Spleen (tissue), 11 donors: Measurements from ENCODE around the gene CIPC. TPM values are rescaled to one million over a fixed set of nuclear protein-coding genes. Genes with fewer than 3 reads are reported as not detected.

Source experiments
- DNase-seq: peaks from one replicate; pipeline ENCODE4 v3.0.0-alpha.2; 2020
- H3K27ac ChIP-seq, 8 donors: fragments of 200-600 bp; sonication (generic) in 7 of 8; 1 replicate in 4 of 8; 2 replicates in 4 of 8; pipeline versions ENCODE4 v1.5.0 to v1.8.0; 2016 to 2021; ENCODE audit warnings: inconsistent platforms in 4 of 8, mild to moderate bottlenecking in 4 of 8, moderate library complexity in 1 of 8
- H3K27me3 ChIP-seq, 7 donors: fragments of 200-600 bp; sonication (generic) in 6 of 7; replicated peaks in 1 of 7; 1 replicate in 4 of 7; 2 replicates in 3 of 7; pipeline versions ENCODE4 v1.5.0 to v1.8.0; 2016 to 2021; ENCODE audit warnings: inconsistent platforms in 3 of 7, mild to moderate bottlenecking in 1 of 7
- H3K36me3 ChIP-seq, 6 donors: fragments of 200-600 bp; sonication (generic) in 5 of 6; 1 replicate in 4 of 6; 2 replicates in 2 of 6; pipeline versions ENCODE4 v1.5.0 to v1.8.0; 2016 to 2021; ENCODE audit warnings: inconsistent platforms in 2 of 6
- H3K4me1 ChIP-seq, 6 donors: fragments of 200-600 bp; sonication (generic) in 5 of 6; 1 replicate in 3 of 6; 2 replicates in 3 of 6; pipeline versions ENCODE4 v1.5.0 to v1.8.0; 2016 to 2021; ENCODE audit warnings: inconsistent platforms in 3 of 6
- H3K4me3 ChIP-seq, 8 donors: fragments of 200-600 bp; sonication (generic) in 7 of 8; 1 replicate in 4 of 8; 2 replicates in 4 of 8; pipeline versions ENCODE4 v1.5.0 to v1.8.0; 2016 to 2021; ENCODE audit warnings: inconsistent platforms in 4 of 8, mild to moderate bottlenecking in 4 of 8, moderate library complexity in 2 of 8
- H3K9me3 ChIP-seq, 8 donors: fragments of 200-600 bp; sonication (generic) in 7 of 8; 1 replicate in 4 of 8; 2 replicates in 4 of 8; pipeline versions ENCODE4 v1.5.0 to v1.8.0; 2016 to 2021; ENCODE audit warnings: inconsistent platforms in 4 of 8
- POLR2A ChIP-seq, 3 donors: fragments of 450-650 bp; IDR thresholded peaks; one replicate each; pipeline ENCODE4 v1.5.1; 2017; ENCODE audit warnings: antibody characterized with exemption in 3 of 3, mild to moderate bottlenecking in 1 of 3
- POLR2AphosphoS5 ChIP-seq, 3 donors: sonication (generic); formaldehyde crosslinking; IDR thresholded peaks; one replicate each; pipeline ENCODE4 v1.5.1; 2017; ENCODE audit warnings: antibody characterized with exemption in 3 of 3
- WGBS, 5 donors: extraction: QIAGEN DNeasy Blood & Tissue Kit in 3 of 5; methylation state at CpG; one replicate each; pipeline versions ENCODE4 v1.1.5 to v1.1.7; 2013 to 2018; 5-methylcytosine and 5-hydroxymethylcytosine counted together
- intact Hi-C: fragments of 100-400 bp; cut with DNase I; formaldehyde crosslinking; loops from one replicate; pipeline ENCODE4 v1.15.0; 2023; ENCODE audit warnings: low total_unique reads
- polyA plus RNA-seq, 3 donors: library from polyadenylated mRNA; stranded (reverse); fragments of 200-250 nt; gene quantifications; one replicate each; pipeline ENCODE4 v1.2.1, GENCODE V29; 2013
- total RNA-seq, 7 donors: library from RNA; depleted of rRNA in 3 of 7; stranded (reverse); fragments of >200 nt in 3 of 7; fragmentation: NEBNext Ultra II Directional in 4 of 7; extraction: Animal tissue kit (Norgen Biotek cat#: 25700) in 4 of 7; gene quantifications; one replicate each; pipeline versions ENCODE4 v1.1.0 to v1.2.1, GENCODE V29; 2016 to 2021
- TF ChIP-seq, protein P1 (sequence below), 11 experiments: fragments of 200-600 bp in 7 of 11; fragments of 450-650 bp in 4 of 11; sonication (generic) in 4 of 11; IDR thresholded peaks in 8 of 11; conservative IDR thresholded peaks in 3 of 11; 1 replicate in 7 of 11; 2 replicates in 4 of 11; pipeline versions ENCODE4 v1.4.0 to v1.8.0; 2016 to 2021; ENCODE audit warnings: antibody characterized with exemption in 11 of 11, inconsistent platforms in 4 of 11, mild to moderate bottlenecking in 1 of 11
- donor health status: healthy with polysubstance abuse.
- donor health status: DM: no; HTN: no; CAD: no; lungs with moderate emphysema.
- donor health status: DM: no; HTN: no; CAD: no.
- donor health status: Bipolar disorder and iron deficiency.
- donor health status: healthy.
- donor health status: DM: no; HTN: no; CAD: no.
- donor health status: DM: yes; HTN: yes; CAD: no.

The CIPC gene
- total and polyA plus RNA-seq, 10 donors: 4.2 to 33.8 (median 17.7) TPM

- H3K27me3 ChIP-seq: peaks cover 3 to 100% (median 83%) of the 10 kb centered on the region in 7 donors
- TF ChIP-seq, protein P1, sequence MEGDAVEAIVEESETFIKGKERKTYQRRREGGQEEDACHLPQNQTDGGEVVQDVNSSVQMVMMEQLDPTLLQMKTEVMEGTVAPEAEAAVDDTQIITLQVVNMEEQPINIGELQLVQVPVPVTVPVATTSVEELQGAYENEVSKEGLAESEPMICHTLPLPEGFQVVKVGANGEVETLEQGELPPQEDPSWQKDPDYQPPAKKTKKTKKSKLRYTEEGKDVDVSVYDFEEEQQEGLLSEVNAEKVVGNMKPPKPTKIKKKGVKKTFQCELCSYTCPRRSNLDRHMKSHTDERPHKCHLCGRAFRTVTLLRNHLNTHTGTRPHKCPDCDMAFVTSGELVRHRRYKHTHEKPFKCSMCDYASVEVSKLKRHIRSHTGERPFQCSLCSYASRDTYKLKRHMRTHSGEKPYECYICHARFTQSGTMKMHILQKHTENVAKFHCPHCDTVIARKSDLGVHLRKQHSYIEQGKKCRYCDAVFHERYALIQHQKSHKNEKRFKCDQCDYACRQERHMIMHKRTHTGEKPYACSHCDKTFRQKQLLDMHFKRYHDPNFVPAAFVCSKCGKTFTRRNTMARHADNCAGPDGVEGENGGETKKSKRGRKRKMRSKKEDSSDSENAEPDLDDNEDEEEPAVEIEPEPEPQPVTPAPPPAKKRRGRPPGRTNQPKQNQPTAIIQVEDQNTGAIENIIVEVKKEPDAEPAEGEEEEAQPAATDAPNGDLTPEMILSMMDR (IDR thresholded peaks at IDR 0.05 in 8 of 11, conservative IDR thresholded peaks at IDR 0.05 in 3 of 11): no peak
- TF ChIP-seq POLR2AphosphoS5 (IDR thresholded peaks at IDR 0.05): no peak
- TF ChIP-seq POLR2A (IDR thresholded peaks at IDR 0.05): no peak
- no peak overlapping the region for H3K27ac ChIP-seq
- peak overlapping the region; percentile 13 to 65 (median 36) for H3K4me3 ChIP-seq
- peaks cover 20 to 36% (median 29%) of the 10 kb centered on the region in 6 donors for H3K4me1 ChIP-seq
- H3K9me3 ChIP-seq: no peaks in the 10 kb centered on the region
- 2 to 3% (median 3%) methylated on average over 20 to 67 of the region's 67 CpGs for WGBS, 5 donors
- DNase-seq: peak; percentile 46
- no peaks in the 10 kb centered on the region for H3K36me3 ChIP-seq
- intact Hi-C loops: no loop called here
Observed at GRCh38 chr14:77140359-77141213, 42.5 kb downstream of the CIPC start.

DNA sequence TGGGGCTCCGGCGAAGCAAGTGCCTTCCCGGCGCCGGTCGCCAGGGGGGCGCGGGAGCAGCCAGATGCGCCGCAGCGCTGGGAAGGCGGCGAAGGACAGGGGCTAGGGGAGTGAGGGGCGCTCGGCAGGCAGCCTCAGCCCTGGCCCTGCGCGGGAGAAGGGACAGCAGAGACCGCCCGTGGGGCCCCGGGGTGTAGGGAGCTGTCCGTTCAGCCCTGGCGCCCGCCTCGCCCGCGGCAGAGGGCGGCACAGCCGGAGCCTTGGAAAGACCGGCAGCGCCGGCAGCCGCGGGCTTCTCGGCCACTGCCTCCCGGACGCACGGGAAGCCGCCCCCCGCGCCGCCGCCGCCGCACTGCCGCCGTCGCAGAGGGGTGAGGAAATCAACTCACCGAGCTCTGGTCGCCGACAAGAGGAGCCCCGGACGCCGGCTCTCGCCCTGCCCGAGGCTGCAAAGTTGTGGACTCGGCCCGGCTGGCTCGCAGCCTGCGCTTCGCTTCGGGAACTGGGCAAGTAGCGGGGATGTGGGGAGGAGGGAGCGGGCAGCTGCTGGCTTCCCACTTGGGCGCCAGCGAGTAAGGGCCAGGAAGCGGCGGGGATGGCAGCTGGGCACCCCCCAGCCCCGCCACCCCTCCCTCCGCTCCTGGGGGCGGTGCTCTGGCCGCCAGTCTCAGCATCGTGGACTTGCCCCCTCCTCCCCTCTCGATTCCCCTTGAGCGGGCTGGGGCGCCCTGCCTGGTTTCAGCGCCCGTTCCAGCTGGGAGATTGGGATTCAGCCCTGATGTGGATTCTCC is 43.4 kb downstream of the CIPC start, which contains the start of gene ZDHHC22:
Gene ZDHHC22 (minus strand): TSS at position 578 of the 791 bp plus-strand sequence. CDS start 2,053 bp downstream, outside the sequence.
- intact Hi-C loops: no loop called here
- Histone ChIP-seq H3K36me3 (no peaks in the 10 kb centered on the region), H3K4me1 (peaks cover 20 to 36% (median 29%) of the 10 kb centered on the region in 6 donors), H3K9me3 (no peaks in the 10 kb centered on the region), H3K27me3 (peaks cover 3 to 100% (median 81%) of the 10 kb centered on the region in 7 donors), H3K4me3 (peak within 1 kb of the TSS; percentile 13 to 65 (median 36)), H3K27ac (no peak within 1 kb of the TSS)
- DNase-seq: peak; percentile 72
- 1 to 2% (median 1%) methylated on average over 17 to 77 of the region's 77 CpGs for WGBS, 5 donors
- TF ChIP-seq POLR2A (IDR thresholded peaks at IDR 0.05): no peak
- TF ChIP-seq POLR2AphosphoS5 (IDR thresholded peaks at IDR 0.05): no peak
- TF ChIP-seq, protein P1 (IDR thresholded peaks at IDR 0.05 in 8 of 11, conservative IDR thresholded peaks at IDR 0.05 in 3 of 11): peak in 5 of 11 experiments; percentile 19 to 43 (median 38)

DNA sequence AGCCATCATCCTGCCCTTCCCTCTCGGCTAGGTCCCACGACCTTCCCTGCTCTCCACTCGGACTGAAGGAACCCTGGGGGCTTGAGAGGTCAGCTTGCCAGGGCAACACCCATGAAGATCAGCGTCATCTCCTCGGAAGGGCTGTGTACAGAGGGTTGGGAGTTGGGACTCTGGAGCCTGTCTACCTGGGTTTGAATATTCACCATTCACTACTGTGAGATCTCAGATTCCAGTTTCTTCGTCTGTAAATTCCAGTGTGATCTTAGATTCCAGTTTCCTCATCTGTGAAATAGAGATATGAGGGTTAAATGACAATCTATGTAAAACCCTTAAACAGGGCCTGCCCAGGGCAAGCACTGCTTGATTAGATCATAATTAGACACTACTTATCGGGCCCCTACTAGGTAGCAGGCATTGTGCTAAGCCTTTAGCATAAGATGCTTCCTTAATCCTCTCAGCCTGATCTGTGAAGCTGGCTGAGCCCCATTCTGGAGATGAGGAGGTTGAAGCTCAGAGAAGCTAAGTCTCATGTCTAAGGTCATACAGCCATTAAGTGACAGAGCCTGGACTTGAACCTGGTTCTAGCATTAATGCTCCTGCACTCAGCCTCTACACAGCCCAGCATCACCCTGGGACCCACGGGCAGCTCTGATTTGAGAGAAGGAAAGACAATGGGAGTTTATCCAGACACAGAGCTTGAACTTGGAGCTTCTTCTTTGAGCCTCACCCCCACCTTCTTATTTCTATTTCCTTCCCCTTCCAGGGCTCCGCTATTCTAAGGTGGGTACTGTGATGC is 44.1 kb downstream of the CIPC start:
- peaks cover 20 to 36% (median 29%) of the 10 kb centered on the region in 6 donors for H3K4me1 ChIP-seq
- H3K9me3 ChIP-seq: no peaks in the 10 kb centered on the region
- no peak for TF ChIP-seq POLR2AphosphoS5 (IDR thresholded peaks at IDR 0.05)
- TF ChIP-seq, protein P1 (IDR thresholded peaks at IDR 0.05 in 8 of 11, conservative IDR thresholded peaks at IDR 0.05 in 3 of 11): no peak
- no peak for TF ChIP-seq POLR2A (IDR thresholded peaks at IDR 0.05)
- peak overlapping the region in 4 of 8 donors; percentile 34 to 65 (median 40) for H3K4me3 ChIP-seq
- no peaks in the 10 kb centered on the region for H3K36me3 ChIP-seq
- DNase-seq: peak; percentile 6
- intact Hi-C loops: no loop called here
- peaks cover 3 to 100% (median 73%) of the 10 kb centered on the region in 7 donors for H3K27me3 ChIP-seq
- WGBS, 5 donors: 5 to 17% (median 10%) methylated on average over 8 to 9 of the region's 9 CpGs
- no peak overlapping the region for H3K27ac ChIP-seq
